Subcutaneous abdominal adipose tissue (tissue), 5 donors: ENCODE results near the gene CRHR2.
"Not testable (repeated sequence)": the region's sequence is repeated elsewhere in the genome, so short reads cannot be mapped to it uniquely, and the experiment has no call there.

ENCODE experiments used
- H3K27ac ChIP-seq: one replicate; pipeline ENCODE4 v1.7.0; 2013; ENCODE audit warnings: low read depth, mild to moderate bottlenecking, inconsistent platforms, low read length, moderate library complexity
- H3K27me3 ChIP-seq, 5 donors: one replicate each; pipeline ENCODE4 v1.7.0; 2013; ENCODE audit warnings: low read length in 5 of 5, inconsistent platforms in 1 of 5; ENCODE audit not compliant: control insufficient read depth in 5 of 5, insufficient read depth in 4 of 5
- H3K36me3 ChIP-seq, 5 donors: one replicate each; pipeline ENCODE4 v1.7.0; 2013; ENCODE audit warnings: low read length in 5 of 5; ENCODE audit not compliant: control insufficient read depth in 5 of 5, insufficient read depth in 5 of 5
- H3K4me1 ChIP-seq, 5 donors: one replicate each; pipeline ENCODE4 v1.7.0; 2013; ENCODE audit warnings: low read length in 5 of 5, mild to moderate bottlenecking in 3 of 5, moderate library complexity in 1 of 5; ENCODE audit not compliant: control insufficient read depth in 5 of 5, insufficient read depth in 5 of 5
- H3K4me3 ChIP-seq, 5 donors: one replicate each; pipeline ENCODE4 v1.7.0; 2013; ENCODE audit warnings: low read length in 5 of 5, low read depth in 1 of 5
- H3K9ac ChIP-seq, 5 donors: one replicate each; pipeline ENCODE4 v1.7.0; 2013; ENCODE audit warnings: low read length in 5 of 5, mild to moderate bottlenecking in 4 of 5, moderate library complexity in 3 of 5
- H3K9me3 ChIP-seq, 5 donors: one replicate each; pipeline ENCODE4 v1.7.0; 2013; ENCODE audit warnings: low read length in 5 of 5; ENCODE audit not compliant: control insufficient read depth in 5 of 5
- donor health status: healthy.
- donor health status: healthy.
- donor health status: healthy.
- donor health status: healthy.
- donor health status: healthy.

Gene CRHR2

GRCh38 chr7:30642322-30642721, 39.9 kb downstream of the CRHR2 start:
- not testable (repeated sequence) for H3K4me1 ChIP-seq, H3K9ac ChIP-seq, H3K9me3 ChIP-seq, H3K36me3 ChIP-seq, H3K27me3 ChIP-seq, H3K27ac ChIP-seq, H3K4me3 ChIP-seq

GRCh38 chr7:30635798-30636197, 46.5 kb downstream of the CRHR2 start:
- H3K27me3 ChIP-seq: no peaks in the 10 kb centered on the region
- H3K9me3 ChIP-seq: no peaks in the 10 kb centered on the region
- H3K36me3 ChIP-seq: peaks cover 25 to 52% (median 46%) of the 10 kb centered on the region in 5 donors
- H3K4me3 ChIP-seq: no peak overlapping the region
- H3K4me1 ChIP-seq: no peaks in the 10 kb centered on the region
- no peak overlapping the region for H3K27ac ChIP-seq
- no peak overlapping the region for H3K9ac ChIP-seq

GRCh38 chr7:30634634-30635201, 47.5 kb downstream of the CRHR2 start:
- Histone ChIP-seq H3K4me3 (no peak overlapping the region), H3K36me3 (peaks cover 30 to 62% (median 49%) of the 10 kb centered on the region in 5 donors), H3K9me3 (no peaks in the 10 kb centered on the region), H3K27ac (no peak overlapping the region), H3K4me1 (no peaks in the 10 kb centered on the region), H3K27me3 (no peaks in the 10 kb centered on the region), H3K9ac (no peak overlapping the region)

- no peak overlapping the region for H3K9ac ChIP-seq
- no peaks in the 10 kb centered on the region for H3K27me3 ChIP-seq
- H3K27ac ChIP-seq: no peak overlapping the region
- H3K9me3 ChIP-seq: no peaks in the 10 kb centered on the region
- no peaks in the 10 kb centered on the region for H3K4me1 ChIP-seq
- peaks cover 35 to 67% (median 54%) of the 10 kb centered on the region in 5 donors for H3K36me3 ChIP-seq
- H3K4me3 ChIP-seq: no peak overlapping the region
These were observed 48.0 kb downstream of the CRHR2 start for GRCh38 chr7:30634193-30634626.

- no peak overlapping the region for H3K9ac ChIP-seq
- no peak overlapping the region for H3K27ac ChIP-seq
- H3K4me1 ChIP-seq: no peaks in the 10 kb centered on the region
- H3K27me3 ChIP-seq: no peaks in the 10 kb centered on the region
- H3K9me3 ChIP-seq: no peaks in the 10 kb centered on the region
- H3K4me3 ChIP-seq: no peak overlapping the region
- peaks cover 44 to 77% (median 64%) of the 10 kb centered on the region in 5 donors for H3K36me3 ChIP-seq
These were observed 49.0 kb downstream of the CRHR2 start for GRCh38 chr7:30633223-30633622.

- Histone ChIP-seq H3K9me3 (no peaks in the 10 kb centered on the region), H3K27me3 (no peaks in the 10 kb centered on the region), H3K4me3 (no peak overlapping the region), H3K27ac (no peak overlapping the region), H3K4me1 (no peaks in the 10 kb centered on the region), H3K9ac (no peak overlapping the region), H3K36me3 (peaks cover 51 to 96% (median 74%) of the 10 kb centered on the region in 5 donors)
These were observed 51.3 kb downstream of the CRHR2 start for GRCh38 chr7:30630986-30631385.

GRCh38 chr7:30627026-30627425, 55.2 kb downstream of the CRHR2 start:
- H3K9ac ChIP-seq: no peak overlapping the region
- no peak overlapping the region for H3K4me3 ChIP-seq
- no peaks in the 10 kb centered on the region for H3K27me3 ChIP-seq
- H3K27ac ChIP-seq: no peak overlapping the region
- H3K36me3 ChIP-seq: peaks cover 55 to 81% (median 61%) of the 10 kb centered on the region in 5 donors
- no peaks in the 10 kb centered on the region for H3K9me3 ChIP-seq
- no peaks in the 10 kb centered on the region for H3K4me1 ChIP-seq

- H3K9me3 ChIP-seq: no peaks in the 10 kb centered on the region
- no peaks in the 10 kb centered on the region for H3K27me3 ChIP-seq
- no peak overlapping the region for H3K27ac ChIP-seq
- peaks cover 57 to 81% (median 62%) of the 10 kb centered on the region in 5 donors for H3K36me3 ChIP-seq
- no peaks in the 10 kb centered on the region for H3K4me1 ChIP-seq
- H3K4me3 ChIP-seq: no peak overlapping the region
- H3K9ac ChIP-seq: no peak overlapping the region
These were observed 57.0 kb downstream of the CRHR2 start for GRCh38 chr7:30625283-30625682.

- H3K27me3 ChIP-seq: no peaks in the 10 kb centered on the region
- H3K36me3 ChIP-seq: peaks cover 56 to 78% (median 67%) of the 10 kb centered on the region in 5 donors
- H3K4me1 ChIP-seq: no peaks in the 10 kb centered on the region
These were observed 63.3 kb downstream of the CRHR2 start for GRCh38 chr7:30618961-30619360.

GRCh38 chr7:30618080-30618676, 64.1 kb downstream of the CRHR2 start:
- H3K27ac ChIP-seq: no peak overlapping the region
- peaks cover 57 to 76% (median 67%) of the 10 kb centered on the region in 5 donors for H3K36me3 ChIP-seq
- H3K27me3 ChIP-seq: no peaks in the 10 kb centered on the region
- no peaks in the 10 kb centered on the region for H3K9me3 ChIP-seq
- no peak overlapping the region for H3K4me3 ChIP-seq
- H3K4me1 ChIP-seq: no peaks in the 10 kb centered on the region
- H3K9ac ChIP-seq: no peak overlapping the region

More at GRCh38 chr7:30618961-30619360, 63.3 kb downstream of the CRHR2 start:
- Histone ChIP-seq H3K9ac (no peak overlapping the region), H3K27ac (no peak overlapping the region), H3K4me3 (no peak overlapping the region), H3K9me3 (no peaks in the 10 kb centered on the region)
